Measurements from ENCODE around the gene CYB561.

GRCh38 chr17:63445954-63446752 lies at the start of gene CYB561:
- TF ChIP-seq CTCF (IDR thresholded peaks at IDR 0.05) (peak; percentile 59), EZH2 (IDR thresholded peaks at IDR 0.05; ENCODE audit: borderline replicate concordance, insufficient read depth, low read depth, low read length, poor library complexity, severe bottlenecking) (no peak)
